Islet of Langerhans (tissue), 1 donor: Measurements from ENCODE around the gene CYP26A1.

Source experiments
- FAIRE-seq: peaks from one replicate; lab custom pipeline; 2011; peaks lifted over from hg19 to GRCh38; lab: Jason Lieb, UNC

CYP26A1 gene

GRCh38 chr10:93073539-93074146 is at the start of gene CYP26A1:
Gene CYP26A1 (plus strand): TSS chr10:93073893. CDS start chr10:93073935, 42 bp downstream.
- no peak for FAIRE-seq

- no peak for FAIRE-seq
Observed at GRCh38 chr10:93026072-93026471, 47.6 kb upstream of the CYP26A1 start.

GRCh38 chr10:93027508-93027907 is 46.2 kb upstream of the CYP26A1 start:
- no peak for FAIRE-seq

GRCh38 chr10:93028883-93029282 is 44.8 kb upstream of the CYP26A1 start:
- FAIRE-seq, result no peak

GRCh38 chr10:93030409-93030808 is 43.3 kb upstream of the CYP26A1 start:
- peak; percentile 77 for FAIRE-seq

- no peak for FAIRE-seq
Observed at GRCh38 chr10:93032105-93032808, 41.4 kb upstream of the CYP26A1 start.

GRCh38 chr10:93032809-93033137 is 40.9 kb upstream of the CYP26A1 start:
- no peak for FAIRE-seq

GRCh38 chr10:93034426-93034825 is 39.3 kb upstream of the CYP26A1 start:
- no peak for FAIRE-seq

GRCh38 chr10:93039110-93039509 is 34.6 kb upstream of the CYP26A1 start:
- no peak for FAIRE-seq

- FAIRE-seq, result no peak
Observed at GRCh38 chr10:93039721-93040120, 34.0 kb upstream of the CYP26A1 start.

- FAIRE-seq, result no peak
Observed at GRCh38 chr10:93054486-93054885, 19.2 kb upstream of the CYP26A1 start.

- no peak for FAIRE-seq
Observed at GRCh38 chr10:93058139-93058538, 15.6 kb upstream of the CYP26A1 start.

GRCh38 chr10:93059975-93060886 is 13.5 kb upstream of the CYP26A1 start, which contains the start of gene CYP26C1:
Gene CYP26C1 (plus strand): TSS chr10:93060798. CDS start chr10:93061264, 466 bp downstream.
- no peak for FAIRE-seq

- FAIRE-seq, result no peak
Observed at GRCh38 chr10:93060887-93061593, 12.7 kb upstream of the CYP26A1 start.

GRCh38 chr10:93061594-93062513 is 11.8 kb upstream of the CYP26A1 start:
- FAIRE-seq, result no peak

GRCh38 chr10:93062514-93063143 is 11.1 kb upstream of the CYP26A1 start:
- FAIRE-seq, result no peak

- no peak for FAIRE-seq
Observed at GRCh38 chr10:93063144-93063976, 10.3 kb upstream of the CYP26A1 start.

GRCh38 chr10:93063977-93064660 is 9.6 kb upstream of the CYP26A1 start:
- no peak for FAIRE-seq
